Body of pancreas (tissue), 4 donors: ENCODE data around the gene TIFAB. TPM values are rescaled to one million over a fixed set of nuclear protein-coding genes. Genes with fewer than 3 reads are reported as not detected.

Experiments
- ATAC-seq: fragments of 150-250 bp; one replicate; pipeline ENCODE4 v1.9.1; 2016
- DNase-seq, 4 donors: peaks; one replicate each; pipeline ENCODE4 v3.0.0-alpha.2; 2019
- H3K27ac ChIP-seq, 4 donors: fragments of 200-600 bp; sonication (generic); 1 replicate in 3 of 4; 2 replicates in 1 of 4; pipeline versions ENCODE4 v1.5.1 to v1.6.1; 2016 to 2019; ENCODE audit warnings: mild to moderate bottlenecking in 1 of 4, mixed read lengths in 1 of 4, moderate library complexity in 1 of 4
- H3K27me3 ChIP-seq, 2 donors: fragments of 200-600 bp; sonication (generic); one replicate each; pipeline ENCODE4 v1.6.0; 2016; ENCODE audit warnings: mild to moderate bottlenecking in 1 of 2
- H3K36me3 ChIP-seq, 2 donors: fragments of 200-600 bp; sonication (generic); replicated peaks in 1 of 2; 2 replicates each; pipeline ENCODE4 v1.5.1; 2016; ENCODE audit warnings: low read depth in 2 of 2; ENCODE audit not compliant: insufficient read depth in 1 of 2
- H3K4me1 ChIP-seq: fragments of 200-600 bp; sonication (generic); one replicate; pipeline ENCODE4 v1.6.0; 2016
- H3K4me3 ChIP-seq, 2 donors: fragments of 200-600 bp; sonication (generic); 1 replicate in 1 of 2; 2 replicates in 1 of 2; pipeline ENCODE4 v1.5.1; 2016 to 2019
- H3K9me3 ChIP-seq, 3 donors: fragments of 200-600 bp; sonication (generic); 1 replicate in 2 of 3; 2 replicates in 1 of 3; pipeline ENCODE4 v1.5.1; 2016
- POLR2A ChIP-seq, 3 donors: fragments of 450-650 bp; IDR thresholded peaks; one replicate each; pipeline ENCODE4 v1.6.1; 2016; ENCODE audit warnings: antibody characterized with exemption in 3 of 3, mild to moderate bottlenecking in 2 of 3
- WGBS, 2 donors: methylation state at CpG; one replicate each; pipeline ENCODE4 v1.1.5; 2017; 5-methylcytosine and 5-hydroxymethylcytosine counted together
- intact Hi-C: fragments of 100-400 bp; cut with DNase I; formaldehyde crosslinking; loops from one replicate; pipeline ENCODE4 v1.15.1; 2023
- total RNA-seq, 2 donors: library from RNA; depleted of rRNA; stranded (reverse); fragments of >200 nt; gene quantifications; one replicate each; pipeline ENCODE4 v1.1.0, GENCODE V29; 2016
- TF ChIP-seq, protein P1 (sequence below), 7 experiments: fragments of 450-650 bp in 4 of 7; fragments of 200-600 bp in 3 of 7; sonication (generic) in 3 of 7; IDR thresholded peaks; one replicate each; pipeline ENCODE4 v1.5.1; 2016 to 2019; ENCODE audit warnings: antibody characterized with exemption in 7 of 7

Gene TIFAB
- total RNA-seq, 2 donors from 2014 or later = not detected

DNA sequence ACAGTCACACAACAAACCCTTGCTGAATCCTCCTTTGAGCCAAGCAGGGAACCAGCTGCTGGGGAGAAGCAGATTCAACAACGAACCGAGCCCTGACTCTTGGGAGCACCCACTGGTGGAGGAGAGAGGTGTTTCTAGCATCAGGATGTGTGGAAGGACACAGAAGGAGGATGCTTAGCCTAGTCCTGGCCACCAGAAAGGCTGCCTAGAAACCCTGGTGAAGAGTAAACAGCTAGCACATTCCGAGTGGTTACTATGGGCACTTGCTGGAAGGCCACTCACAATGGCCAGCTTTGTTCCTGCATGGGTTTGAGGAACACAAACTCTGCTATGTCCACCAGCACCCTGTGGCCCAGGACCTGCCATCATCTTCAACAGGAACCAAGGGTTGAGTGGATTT lies 1.8 kb downstream of the TIFAB start:
- WGBS, 2 donors = 46 to 49% methylated on average over 3 of the region's 3 CpGs
- no peak for TF ChIP-seq POLR2A (IDR thresholded peaks at IDR 0.05)
- TF ChIP-seq, protein P1, sequence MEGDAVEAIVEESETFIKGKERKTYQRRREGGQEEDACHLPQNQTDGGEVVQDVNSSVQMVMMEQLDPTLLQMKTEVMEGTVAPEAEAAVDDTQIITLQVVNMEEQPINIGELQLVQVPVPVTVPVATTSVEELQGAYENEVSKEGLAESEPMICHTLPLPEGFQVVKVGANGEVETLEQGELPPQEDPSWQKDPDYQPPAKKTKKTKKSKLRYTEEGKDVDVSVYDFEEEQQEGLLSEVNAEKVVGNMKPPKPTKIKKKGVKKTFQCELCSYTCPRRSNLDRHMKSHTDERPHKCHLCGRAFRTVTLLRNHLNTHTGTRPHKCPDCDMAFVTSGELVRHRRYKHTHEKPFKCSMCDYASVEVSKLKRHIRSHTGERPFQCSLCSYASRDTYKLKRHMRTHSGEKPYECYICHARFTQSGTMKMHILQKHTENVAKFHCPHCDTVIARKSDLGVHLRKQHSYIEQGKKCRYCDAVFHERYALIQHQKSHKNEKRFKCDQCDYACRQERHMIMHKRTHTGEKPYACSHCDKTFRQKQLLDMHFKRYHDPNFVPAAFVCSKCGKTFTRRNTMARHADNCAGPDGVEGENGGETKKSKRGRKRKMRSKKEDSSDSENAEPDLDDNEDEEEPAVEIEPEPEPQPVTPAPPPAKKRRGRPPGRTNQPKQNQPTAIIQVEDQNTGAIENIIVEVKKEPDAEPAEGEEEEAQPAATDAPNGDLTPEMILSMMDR (IDR thresholded peaks at IDR 0.05) = no peak
- no peak for ATAC-seq
- Histone ChIP-seq H3K4me3 (no peak overlapping the region), H3K27ac (no peak overlapping the region), H3K4me1 (no peaks in the 10 kb centered on the region), H3K36me3 (no peaks in the 10 kb centered on the region), H3K9me3 (no peaks in the 10 kb centered on the region), H3K27me3 (no peaks in the 10 kb centered on the region)
- no peak for DNase-seq
- intact Hi-C loops = no loop called here

DNA sequence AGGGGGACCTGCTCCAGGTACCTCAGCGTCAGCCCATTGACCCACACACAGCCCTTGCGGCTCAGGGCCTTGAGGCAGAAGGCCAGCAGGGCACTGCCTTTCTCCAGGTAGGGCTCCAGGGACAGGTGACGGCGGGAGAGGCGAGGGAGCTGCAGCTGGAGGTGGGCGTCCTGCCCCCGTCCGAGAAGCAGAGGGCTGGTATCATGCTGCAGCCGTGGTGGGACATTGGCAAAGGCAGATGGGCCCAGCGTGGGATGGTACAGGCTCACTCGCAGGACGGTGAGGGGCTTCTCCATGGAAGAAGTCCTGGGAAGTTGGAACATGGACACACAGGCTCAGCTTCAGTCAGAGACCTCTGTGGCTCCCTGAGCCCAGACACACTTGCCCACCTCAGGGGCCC lies 2.5 kb downstream of the TIFAB start:
- 71 to 84% methylated on average over 8 to 11 of the region's 12 CpGs for WGBS, 2 donors
- intact Hi-C loops = no loop called here
- no peak for DNase-seq

DNA sequence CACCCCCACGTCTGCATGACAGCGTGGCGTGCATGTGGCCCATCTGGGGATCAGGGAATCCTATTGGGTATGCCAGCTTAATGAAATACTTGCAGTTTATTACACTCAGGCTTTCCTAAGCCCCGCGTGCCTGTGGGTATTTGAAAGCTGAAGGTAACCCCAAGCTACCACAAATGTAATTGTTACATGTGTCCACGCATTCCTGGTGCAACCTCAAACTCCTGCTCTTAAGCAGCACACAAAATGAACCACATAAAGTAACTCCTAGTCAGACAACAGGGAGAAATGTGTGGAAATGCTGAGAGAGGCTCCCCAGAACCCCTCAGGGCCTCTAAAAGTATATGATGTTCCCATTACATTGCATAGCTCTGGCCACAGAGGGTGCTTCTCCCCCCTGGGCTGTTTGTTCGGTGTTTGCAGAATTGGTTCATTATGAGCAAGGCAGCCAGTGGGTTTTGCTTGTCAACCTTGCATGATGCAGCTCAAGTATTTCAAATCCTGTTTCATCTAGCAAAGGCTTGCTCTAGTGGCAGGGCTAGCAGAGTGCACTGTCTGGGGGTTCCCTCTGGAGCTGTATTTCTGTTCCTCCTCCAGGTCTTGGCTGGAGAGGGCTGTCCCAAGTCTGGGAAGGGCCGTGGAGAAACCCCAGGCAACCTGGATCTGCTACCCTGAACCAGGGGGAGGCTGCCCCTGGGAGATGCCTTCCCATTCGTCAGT lies 3.2 kb downstream of the TIFAB start:
- H3K9me3 ChIP-seq = no peaks in the 10 kb centered on the region
- ATAC-seq = no peak
- H3K4me1 ChIP-seq = no peaks in the 10 kb centered on the region
- intact Hi-C loops = no loop called here
- DNase-seq = no peak
- no peak for TF ChIP-seq POLR2A (IDR thresholded peaks at IDR 0.05)
- TF ChIP-seq, protein P1 (IDR thresholded peaks at IDR 0.05) = no peak
- no peak overlapping the region for H3K4me3 ChIP-seq
- WGBS, 2 donors = 67 to 72% methylated on average over 8 to 9 of the region's 9 CpGs
- H3K27me3 ChIP-seq = no peaks in the 10 kb centered on the region
- no peak overlapping the region for H3K27ac ChIP-seq
- H3K36me3 ChIP-seq = no peaks in the 10 kb centered on the region

More for the DNA sequence above, 2.5 kb downstream of the TIFAB start:
- no peak for ATAC-seq
- H3K4me1 ChIP-seq = no peaks in the 10 kb centered on the region
- no peak for TF ChIP-seq POLR2A (IDR thresholded peaks at IDR 0.05)
- TF ChIP-seq, protein P1 (IDR thresholded peaks at IDR 0.05) = no peak
- no peaks in the 10 kb centered on the region for H3K9me3 ChIP-seq
- no peaks in the 10 kb centered on the region for H3K36me3 ChIP-seq
- H3K27me3 ChIP-seq = no peaks in the 10 kb centered on the region
- H3K27ac ChIP-seq = no peak overlapping the region
- no peak overlapping the region for H3K4me3 ChIP-seq

DNA sequence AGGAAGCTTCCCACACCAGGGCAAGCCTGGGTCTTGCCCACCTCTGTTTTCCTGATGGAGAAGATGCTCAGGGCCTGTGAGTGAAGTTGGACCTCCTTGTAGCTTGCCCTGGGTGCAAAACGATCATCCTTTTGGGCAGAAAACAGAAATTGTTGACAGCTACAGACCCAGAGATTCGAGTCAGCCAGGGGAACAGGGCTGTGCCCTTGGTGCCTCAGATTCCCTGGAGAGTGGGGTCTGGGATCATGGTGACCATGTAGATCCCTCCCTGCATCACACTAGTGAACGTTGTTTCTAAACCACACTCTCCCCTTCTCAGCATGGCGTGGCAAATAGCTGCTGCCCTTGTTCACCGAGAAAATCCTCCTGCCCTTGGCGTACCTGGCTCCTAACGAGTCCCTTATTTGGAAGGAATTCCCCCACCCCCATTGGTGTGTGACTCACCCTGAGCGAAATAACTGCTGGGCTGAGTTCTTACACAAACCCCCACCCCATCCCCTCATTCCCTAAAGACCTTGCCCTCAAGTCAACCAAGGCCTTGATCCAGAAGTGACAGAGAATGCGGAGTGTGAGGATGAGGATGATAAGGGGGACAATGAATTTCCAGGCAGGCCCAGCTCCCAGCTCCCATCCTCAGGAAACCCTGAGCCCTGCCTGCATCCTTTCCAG lies 3.9 kb downstream of the TIFAB start:
- TF ChIP-seq, protein P1 (IDR thresholded peaks at IDR 0.05) = no peak
- TF ChIP-seq POLR2A (IDR thresholded peaks at IDR 0.05) = no peak
- no peak overlapping the region for H3K27ac ChIP-seq
- H3K9me3 ChIP-seq = no peaks in the 10 kb centered on the region
- intact Hi-C loops = no loop called here
- no peak for ATAC-seq
- H3K27me3 ChIP-seq = no peaks in the 10 kb centered on the region
- no peak for DNase-seq
- no peaks in the 10 kb centered on the region for H3K4me1 ChIP-seq
- no peaks in the 10 kb centered on the region for H3K36me3 ChIP-seq
- H3K4me3 ChIP-seq = no peak overlapping the region
- 58 to 62% methylated on average over 9 of the region's 9 CpGs for WGBS, 2 donors
